Measurements from ENCODE around the gene RAPGEF1. TPM values are rescaled to one million over a fixed set of nuclear protein-coding genes. Genes with fewer than 3 reads are reported as not detected.

Gene RAPGEF1
- total RNA-seq, 4 donors from 2014 or later = 13.1 to 73.7 (median 26.2) TPM

DNA sequence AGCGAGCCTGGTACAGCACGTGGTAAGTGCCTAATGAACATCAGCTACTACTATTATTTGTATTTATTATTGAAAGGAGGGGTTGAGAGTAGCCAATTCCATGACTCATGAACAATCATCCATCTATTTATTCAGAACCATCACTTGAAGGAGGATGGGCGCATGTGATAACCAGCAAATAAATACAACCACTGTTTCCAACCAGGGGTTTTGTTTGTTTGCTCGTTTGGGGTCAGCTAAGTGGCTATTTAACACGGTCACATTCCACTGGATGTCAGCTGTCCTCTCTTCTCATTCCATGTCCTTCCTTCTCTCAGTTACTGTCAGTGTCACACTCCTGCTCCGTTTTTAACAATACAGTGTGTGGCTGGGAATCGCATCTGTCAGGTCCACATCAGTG lies 8.6 kb downstream of the RAPGEF1 start:
- H3K9me3 ChIP-seq = no peaks in the 10 kb centered on the region
- no peak overlapping the region for H3K27ac ChIP-seq
- H3K4me1 ChIP-seq = no peaks in the 10 kb centered on the region
- no peak for DNase-seq
- no peaks in the 10 kb centered on the region for H3K36me3 ChIP-seq
- TF ChIP-seq, protein P1, sequence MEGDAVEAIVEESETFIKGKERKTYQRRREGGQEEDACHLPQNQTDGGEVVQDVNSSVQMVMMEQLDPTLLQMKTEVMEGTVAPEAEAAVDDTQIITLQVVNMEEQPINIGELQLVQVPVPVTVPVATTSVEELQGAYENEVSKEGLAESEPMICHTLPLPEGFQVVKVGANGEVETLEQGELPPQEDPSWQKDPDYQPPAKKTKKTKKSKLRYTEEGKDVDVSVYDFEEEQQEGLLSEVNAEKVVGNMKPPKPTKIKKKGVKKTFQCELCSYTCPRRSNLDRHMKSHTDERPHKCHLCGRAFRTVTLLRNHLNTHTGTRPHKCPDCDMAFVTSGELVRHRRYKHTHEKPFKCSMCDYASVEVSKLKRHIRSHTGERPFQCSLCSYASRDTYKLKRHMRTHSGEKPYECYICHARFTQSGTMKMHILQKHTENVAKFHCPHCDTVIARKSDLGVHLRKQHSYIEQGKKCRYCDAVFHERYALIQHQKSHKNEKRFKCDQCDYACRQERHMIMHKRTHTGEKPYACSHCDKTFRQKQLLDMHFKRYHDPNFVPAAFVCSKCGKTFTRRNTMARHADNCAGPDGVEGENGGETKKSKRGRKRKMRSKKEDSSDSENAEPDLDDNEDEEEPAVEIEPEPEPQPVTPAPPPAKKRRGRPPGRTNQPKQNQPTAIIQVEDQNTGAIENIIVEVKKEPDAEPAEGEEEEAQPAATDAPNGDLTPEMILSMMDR (IDR thresholded peaks at IDR 0.05) = no peak
- TF ChIP-seq POLR2A (IDR thresholded peaks at IDR 0.05) = no peak
- intact Hi-C loops (cut with DNase I; ENCODE audit: low total_unique reads) = no loop called here
- H3K27me3 ChIP-seq = no peaks in the 10 kb centered on the region
- H3K4me3 ChIP-seq = no peak overlapping the region

DNA sequence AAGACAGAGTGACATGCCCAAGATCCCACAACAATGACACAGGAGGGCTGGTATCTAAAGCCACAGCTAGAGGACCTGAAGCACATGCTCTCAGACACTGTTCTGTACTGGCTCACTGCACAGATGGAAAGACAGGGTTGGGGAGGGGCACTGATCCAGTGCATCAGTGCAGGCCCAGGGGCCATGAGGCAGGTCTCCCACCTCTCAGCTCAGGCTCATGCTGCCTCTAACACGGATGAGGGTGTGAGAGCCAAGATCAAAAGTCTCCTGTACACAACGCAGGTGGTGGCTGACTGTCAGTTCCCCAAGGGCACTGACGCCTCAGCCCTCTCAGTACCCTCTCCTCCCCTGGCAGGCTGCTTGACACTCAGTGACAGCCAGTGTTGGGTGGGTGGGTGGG lies 10.9 kb downstream of the RAPGEF1 start:
- Histone ChIP-seq H3K27ac (peak overlapping the region in 1 of 2 donors; percentile 31), H3K4me3 (no peak overlapping the region), H3K9me3 (no peaks in the 10 kb centered on the region), H3K36me3 (no peaks in the 10 kb centered on the region), H3K4me1 (no peaks in the 10 kb centered on the region), H3K27me3 (no peaks in the 10 kb centered on the region)
- no peak for DNase-seq
- TF ChIP-seq, protein P1 (IDR thresholded peaks at IDR 0.05) = no peak
- TF ChIP-seq POLR2A (IDR thresholded peaks at IDR 0.05) = no peak
- intact Hi-C loops (cut with DNase I; ENCODE audit: low total_unique reads) = no loop called here

DNA sequence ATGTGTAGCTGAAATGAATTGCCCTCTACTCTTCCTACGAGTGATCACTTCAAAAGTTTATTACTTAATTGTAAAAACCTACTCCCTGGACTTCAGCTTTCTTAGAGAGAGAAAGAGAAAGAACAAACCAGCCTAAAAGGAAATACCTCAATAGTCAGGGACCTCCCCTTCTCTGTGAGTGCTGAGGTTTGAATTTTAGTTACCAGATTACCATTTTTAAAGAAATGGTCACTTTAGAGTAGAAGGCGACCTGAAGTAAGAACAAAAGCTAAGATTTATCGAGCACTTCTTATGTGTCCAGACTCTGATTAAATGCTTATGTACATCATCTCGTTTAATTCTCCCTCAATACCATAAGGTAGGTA lies 11.3 kb downstream of the RAPGEF1 start:
- no peak for DNase-seq
- no peaks in the 10 kb centered on the region for H3K4me1 ChIP-seq
- H3K4me3 ChIP-seq = no peak overlapping the region
- H3K27me3 ChIP-seq = no peaks in the 10 kb centered on the region
- no peaks in the 10 kb centered on the region for H3K9me3 ChIP-seq
- intact Hi-C loops (cut with DNase I; ENCODE audit: low total_unique reads) = no loop called here
- H3K36me3 ChIP-seq = no peaks in the 10 kb centered on the region
- TF ChIP-seq, protein P1 (IDR thresholded peaks at IDR 0.05) = no peak
- peak overlapping the region in 1 of 2 donors; percentile 31 for H3K27ac ChIP-seq

DNA sequence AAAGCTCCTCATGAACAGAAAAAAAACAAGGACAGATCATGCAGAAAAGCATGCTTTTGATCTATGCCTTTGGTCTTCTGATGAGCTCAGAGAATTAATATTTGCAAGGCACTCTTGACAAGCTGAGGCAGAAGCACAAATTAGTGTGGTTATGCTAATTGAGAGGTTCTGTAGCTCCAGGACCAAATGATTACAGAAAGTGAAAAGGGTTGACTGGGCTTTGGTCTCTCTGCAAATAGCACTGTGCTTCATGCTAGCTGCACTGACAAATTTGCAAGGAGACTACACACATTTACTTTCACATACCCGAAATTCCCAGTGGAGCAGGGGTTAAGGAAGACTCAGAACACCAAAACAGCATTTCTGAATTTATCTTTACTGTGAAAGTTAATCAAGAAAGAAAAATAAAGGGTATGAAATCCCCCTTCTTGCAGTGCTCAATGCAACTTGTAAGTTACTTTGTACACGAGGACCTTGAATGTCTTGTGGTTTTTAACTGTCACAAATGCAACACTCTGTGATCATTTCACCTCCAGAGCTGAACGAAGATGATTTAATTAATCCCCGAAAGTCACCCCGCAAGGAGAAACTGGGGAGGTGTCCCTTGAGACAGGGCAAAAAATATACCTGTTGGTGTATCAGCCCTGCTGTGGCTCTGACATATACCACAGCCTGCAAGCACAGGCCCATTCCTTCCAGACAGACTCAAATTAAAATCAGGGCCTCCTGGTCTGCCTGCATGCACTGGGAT lies 11.9 kb downstream of the RAPGEF1 start:
- no peak for DNase-seq
- H3K27ac ChIP-seq = peak overlapping the region in 1 of 2 donors; percentile 31
- no peak overlapping the region for H3K4me3 ChIP-seq
- intact Hi-C loops (cut with DNase I; ENCODE audit: low total_unique reads) = no loop called here
- H3K9me3 ChIP-seq = no peaks in the 10 kb centered on the region
- H3K4me1 ChIP-seq = no peaks in the 10 kb centered on the region
- no peaks in the 10 kb centered on the region for H3K27me3 ChIP-seq
- TF ChIP-seq, protein P1 (IDR thresholded peaks at IDR 0.05) = no peak
- no peak for TF ChIP-seq POLR2A (IDR thresholded peaks at IDR 0.05)
- no peaks in the 10 kb centered on the region for H3K36me3 ChIP-seq

DNA sequence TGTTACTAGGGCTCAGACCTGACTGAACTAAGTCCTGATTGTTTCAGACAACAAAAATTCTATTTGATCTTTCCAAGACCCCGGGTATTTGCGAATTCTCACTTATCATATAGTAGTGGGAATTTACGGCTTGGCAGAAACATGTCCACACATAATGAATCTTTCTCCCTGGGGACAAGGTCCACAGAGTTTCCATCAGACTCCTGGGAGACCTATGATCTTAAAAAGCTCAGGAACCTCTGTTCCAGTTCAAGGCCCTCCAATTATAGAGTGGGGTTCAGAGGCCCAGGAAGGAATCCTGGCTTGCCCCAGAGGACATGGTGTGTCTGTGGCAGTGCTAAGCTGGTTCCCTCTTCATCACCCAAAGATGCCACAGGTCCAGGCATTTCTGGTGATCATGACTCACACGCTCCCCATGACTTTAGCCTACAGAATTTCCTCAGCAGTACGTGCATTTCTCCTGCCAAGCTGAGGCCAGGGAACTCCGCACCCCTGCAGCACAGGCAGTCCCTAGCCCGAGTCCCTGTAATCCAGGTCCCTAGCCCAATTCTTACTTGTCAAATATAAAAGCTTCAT lies 12.6 kb downstream of the RAPGEF1 start:
- no peak for DNase-seq
- H3K4me1 ChIP-seq = no peaks in the 10 kb centered on the region

More for the DNA sequence above, 12.6 kb downstream of the RAPGEF1 start:
- Histone ChIP-seq H3K4me3 (no peak overlapping the region), H3K27ac (peak overlapping the region in 1 of 2 donors; percentile 22), H3K36me3 (no peaks in the 10 kb centered on the region), H3K27me3 (no peaks in the 10 kb centered on the region), H3K9me3 (no peaks in the 10 kb centered on the region)
- intact Hi-C loops (cut with DNase I; ENCODE audit: low total_unique reads) = no loop called here
- TF ChIP-seq POLR2A (IDR thresholded peaks at IDR 0.05) = no peak
- TF ChIP-seq, protein P1 (IDR thresholded peaks at IDR 0.05) = no peak

Measured in uterus (tissue), 4 donors.